CD4-positive, alpha-beta T cell treated with Interferon gamma for 1 hour (primary cell): ENCODE measurements around the gene PRRT2.
"Not testable (repeated sequence)": the region's sequence is repeated elsewhere in the genome, so short reads cannot be mapped to it uniquely, and the experiment has no call there.

Experiments
- DNase-seq: peaks from one replicate; pipeline ENCODE4 v3.0.0-alpha.2; 2020

PRRT2 gene

DNA sequence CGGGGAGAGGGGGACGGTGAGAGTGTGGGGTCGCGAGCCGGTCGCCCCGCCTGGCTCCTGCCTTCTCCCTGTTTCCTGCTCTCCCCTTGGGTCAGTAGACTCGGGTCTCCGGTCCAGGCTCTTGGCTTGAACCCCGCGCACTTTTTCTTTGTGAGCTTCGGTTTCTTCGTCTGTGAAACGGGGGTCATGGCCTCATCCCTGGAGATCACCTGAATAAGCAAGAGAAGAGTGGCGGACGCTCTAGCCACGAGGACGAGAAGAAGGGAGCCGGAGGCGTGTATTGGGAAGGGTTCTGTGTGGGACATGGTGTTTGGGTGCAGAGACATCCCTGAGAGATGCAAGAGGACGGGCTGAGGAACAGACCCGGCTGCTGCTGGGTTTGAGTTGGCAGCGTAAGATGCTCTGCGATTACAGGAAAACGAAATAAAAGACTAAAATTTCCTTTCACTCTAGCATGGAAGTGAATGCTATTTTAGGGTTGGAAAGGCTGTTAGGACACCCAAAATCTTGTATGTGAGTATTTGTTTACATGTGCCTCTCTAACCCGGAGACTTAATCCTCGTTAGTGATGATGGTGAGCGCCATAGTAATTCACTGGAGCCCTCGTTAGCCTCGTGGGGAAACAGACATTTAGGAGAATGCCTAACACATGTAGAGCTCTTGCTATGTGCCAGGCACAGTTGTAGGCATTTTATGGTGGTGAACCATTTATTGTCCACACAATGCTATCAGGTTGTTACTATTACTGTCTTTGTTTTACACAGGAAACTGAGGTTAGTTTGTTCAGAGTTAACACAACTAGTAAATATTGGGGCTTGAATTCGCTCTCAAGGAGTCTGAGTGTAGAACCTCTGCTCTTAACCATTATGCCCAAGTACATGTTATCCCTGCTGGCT is 20.8 kb upstream of the PRRT2 start:
- DNase-seq: no peak

DNA sequence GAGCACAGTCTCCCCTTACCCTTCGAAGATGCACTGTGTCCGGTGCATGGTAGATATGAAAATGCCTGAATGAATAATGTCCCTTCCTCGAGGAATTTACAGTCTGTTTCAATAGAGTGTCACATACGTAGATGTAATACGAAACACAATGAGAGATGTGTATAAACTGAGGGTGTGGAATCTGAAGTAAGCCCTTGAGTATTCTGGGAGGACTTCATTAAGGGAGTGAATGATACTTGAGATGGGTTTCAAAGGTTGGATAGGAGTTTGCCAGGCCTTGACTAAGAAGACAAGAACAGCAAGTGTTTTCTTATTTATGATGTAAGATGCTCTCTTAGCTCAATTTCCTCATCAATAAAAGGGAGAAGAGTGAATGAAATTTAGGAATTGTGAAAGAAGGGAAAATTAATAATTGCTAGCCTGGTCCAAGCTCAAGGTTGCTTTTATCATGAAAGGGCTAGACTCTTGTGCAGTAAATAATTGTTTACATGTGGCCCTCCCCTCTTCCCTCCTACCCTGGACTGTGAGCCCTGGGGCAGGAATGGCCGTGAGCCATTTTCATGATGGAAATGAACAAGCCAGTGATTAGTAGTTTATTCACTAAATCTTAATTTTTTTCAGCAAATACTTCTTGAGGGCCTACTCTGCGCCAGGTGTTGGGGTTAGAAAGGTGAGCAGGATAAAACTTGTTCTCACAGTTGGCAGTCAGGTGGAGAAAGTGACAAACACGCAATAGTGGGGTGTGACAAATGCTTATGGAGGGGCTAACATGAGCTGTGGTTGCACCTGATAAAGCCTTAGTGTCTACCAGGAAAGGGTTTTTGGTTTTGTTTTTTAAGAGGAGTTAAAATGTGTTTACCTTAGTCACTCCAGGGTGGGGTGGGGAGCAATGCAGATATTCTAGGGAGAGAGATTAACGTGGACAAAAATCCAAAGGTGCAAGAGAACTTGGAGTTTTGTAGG is 19.9 kb upstream of the PRRT2 start:
- DNase-seq: no peak

DNA sequence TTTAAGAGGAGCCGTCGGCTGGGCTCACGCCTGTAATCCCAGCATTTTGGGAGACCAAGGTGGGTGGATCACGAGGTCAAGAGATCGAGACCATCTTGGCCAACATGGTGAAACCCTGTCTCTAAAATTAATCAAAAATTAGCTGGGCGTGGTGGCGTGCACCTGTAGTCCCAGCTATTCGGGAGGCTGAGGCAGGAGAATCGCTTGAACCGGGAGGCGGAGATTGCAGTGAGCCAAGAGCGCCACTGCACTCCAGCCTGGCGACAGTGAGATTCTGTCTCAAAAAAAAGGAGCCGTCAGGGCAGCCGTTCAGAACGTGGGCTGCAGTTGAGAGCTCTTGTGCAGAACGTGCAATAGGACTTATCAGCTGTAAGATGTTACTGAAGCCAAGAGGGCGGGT is 18.8 kb upstream of the PRRT2 start:
- not testable (repeated sequence) for DNase-seq

DNA sequence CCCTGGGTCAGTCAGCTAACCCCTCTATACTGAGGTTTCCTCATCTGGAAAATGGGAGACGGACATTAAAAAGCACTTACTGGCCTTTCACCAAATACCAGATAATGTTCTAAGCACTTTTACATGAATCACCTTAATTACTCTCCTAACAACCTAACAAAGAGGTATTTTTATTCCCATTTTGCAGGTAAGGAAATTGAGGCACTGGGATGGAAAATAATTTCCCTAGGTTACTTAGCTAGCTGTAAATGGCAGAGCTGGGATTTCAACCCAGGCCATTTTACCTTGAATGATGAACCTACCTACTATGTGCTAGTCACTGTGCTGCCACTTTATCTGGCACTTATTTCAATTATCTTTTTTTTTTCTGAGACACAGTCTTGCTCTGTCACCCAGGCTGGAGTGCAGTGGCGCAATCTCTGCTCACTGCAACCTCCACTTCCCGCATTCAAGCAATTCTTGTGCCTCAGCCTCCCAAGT is 17.7 kb upstream of the PRRT2 start:
- no peak for DNase-seq

DNA sequence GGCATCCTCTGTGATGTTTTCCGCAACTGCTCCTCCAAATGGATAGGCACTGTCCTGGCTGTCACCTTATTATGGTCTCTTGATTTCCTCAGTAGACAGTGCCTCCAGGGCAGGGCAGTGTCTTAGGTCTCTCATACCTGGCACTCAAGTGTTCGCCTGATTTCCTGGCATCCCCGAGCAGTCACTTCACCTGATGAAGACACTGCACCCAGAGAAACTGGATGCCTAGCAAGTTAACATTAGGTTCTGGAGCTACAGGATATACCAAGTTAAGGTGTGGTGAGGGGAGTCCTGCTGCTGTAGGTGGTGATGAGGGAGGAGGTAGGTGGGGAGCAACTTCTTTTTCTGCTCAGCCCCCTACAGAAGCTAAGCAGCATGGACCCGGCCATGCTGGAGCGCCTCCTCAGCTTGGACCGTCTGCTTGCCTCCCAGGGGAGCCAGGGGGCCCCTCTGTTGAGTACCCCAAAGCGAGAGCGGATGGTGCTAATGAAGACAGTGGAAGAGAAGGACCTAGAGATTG is 9.5 kb upstream of the PRRT2 start:
- no peak for DNase-seq

DNA sequence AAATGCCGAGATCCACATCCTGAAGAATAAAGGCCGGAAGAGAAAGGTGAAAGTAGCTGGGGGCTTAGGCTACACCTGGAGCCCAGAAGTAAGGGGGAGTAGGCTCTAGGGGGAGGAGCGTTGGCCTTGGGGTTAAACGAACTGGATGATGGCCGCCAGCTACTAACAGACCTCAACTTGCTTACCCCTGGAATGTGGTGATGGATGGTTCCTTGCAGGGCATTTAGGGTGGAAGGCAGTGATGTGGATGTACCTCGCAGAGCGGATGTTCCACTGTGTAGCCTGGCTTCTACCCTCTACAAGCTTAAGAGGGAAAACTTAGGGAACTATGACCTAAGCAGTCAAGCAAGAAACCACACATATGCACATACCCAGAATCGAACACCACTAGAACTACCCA is 8.0 kb upstream of the PRRT2 start:
- no peak for DNase-seq

DNA sequence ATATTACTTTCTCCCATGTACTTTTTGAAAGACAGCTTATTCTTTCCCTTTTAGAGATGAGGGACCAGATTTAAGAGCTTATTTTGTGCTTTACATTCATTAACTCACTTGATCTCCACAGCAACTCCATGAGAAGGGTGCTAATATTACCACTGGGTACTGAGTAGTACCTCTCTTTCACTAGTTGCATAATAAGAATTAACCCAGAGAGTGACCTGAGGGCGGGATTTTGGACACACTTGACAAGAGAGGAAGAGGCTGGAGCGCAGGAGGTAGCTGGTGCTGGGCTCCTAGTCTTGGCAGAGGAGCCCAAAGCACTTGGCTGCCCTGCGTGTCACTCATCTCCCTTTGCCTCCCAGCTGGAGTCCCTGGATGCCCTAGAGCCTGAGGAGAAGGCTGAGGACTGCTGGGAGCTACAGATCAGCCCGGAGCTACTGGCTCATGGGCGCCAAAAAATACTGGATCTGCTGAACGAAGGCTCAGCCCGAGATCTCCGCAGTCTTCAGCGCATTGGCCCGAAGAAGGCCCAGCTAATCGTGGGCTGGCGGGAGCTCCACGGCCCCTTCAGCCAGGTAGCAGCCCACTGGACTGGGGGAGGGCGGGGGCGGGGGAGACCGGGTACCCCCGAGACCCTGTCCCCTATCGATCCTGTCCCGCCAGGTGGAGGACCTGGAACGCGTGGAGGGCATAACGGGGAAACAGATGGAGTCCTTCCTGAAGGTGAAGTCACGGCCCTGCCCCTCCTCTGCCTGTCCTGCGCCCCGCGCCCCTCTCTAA is 7.3 kb upstream of the PRRT2 start:
- DNase-seq: no peak

DNA sequence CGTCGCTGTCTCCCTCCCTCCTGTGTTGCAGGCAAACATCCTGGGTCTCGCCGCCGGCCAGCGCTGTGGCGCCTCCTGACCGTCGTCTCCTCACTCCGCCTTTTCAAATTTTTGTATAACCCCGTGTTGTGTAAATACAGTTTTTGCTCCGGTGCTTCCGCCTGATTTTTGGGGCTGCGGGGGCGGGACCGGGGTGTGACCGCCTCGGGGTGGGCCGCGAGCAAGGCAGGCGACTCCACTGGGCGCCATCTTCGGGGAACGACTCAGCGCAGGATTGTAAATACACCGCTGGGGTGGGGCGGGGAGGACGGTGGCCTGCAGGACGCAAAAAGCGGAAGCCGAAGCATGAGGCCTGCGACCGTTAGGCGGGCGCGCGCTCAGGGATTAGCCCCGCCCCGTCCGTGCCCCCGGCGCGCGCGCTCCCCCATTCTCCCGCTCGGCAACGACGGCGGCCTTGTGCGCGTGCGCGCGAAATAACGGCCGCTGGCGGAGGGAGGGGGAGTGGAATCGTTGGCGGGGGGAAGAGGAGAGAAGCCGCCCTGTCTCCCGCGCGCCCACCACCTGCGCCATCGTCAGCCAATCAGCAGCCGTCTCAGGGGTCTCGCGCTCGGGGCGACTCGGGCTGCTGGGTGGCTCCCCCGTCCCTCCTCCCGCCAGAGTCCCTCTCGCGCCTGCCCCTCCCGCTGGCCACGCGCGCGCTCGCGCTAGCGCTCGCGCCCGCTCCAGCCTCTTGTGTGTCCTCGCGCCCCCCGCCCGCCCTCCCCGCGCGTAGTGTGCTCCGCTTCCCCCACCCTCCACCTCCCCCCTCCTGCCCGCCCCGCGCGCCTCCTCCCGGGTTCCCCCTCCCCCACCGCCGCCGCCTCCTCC is 6.5 kb upstream of the PRRT2 start:
- peak; percentile 97 for DNase-seq

DNA sequence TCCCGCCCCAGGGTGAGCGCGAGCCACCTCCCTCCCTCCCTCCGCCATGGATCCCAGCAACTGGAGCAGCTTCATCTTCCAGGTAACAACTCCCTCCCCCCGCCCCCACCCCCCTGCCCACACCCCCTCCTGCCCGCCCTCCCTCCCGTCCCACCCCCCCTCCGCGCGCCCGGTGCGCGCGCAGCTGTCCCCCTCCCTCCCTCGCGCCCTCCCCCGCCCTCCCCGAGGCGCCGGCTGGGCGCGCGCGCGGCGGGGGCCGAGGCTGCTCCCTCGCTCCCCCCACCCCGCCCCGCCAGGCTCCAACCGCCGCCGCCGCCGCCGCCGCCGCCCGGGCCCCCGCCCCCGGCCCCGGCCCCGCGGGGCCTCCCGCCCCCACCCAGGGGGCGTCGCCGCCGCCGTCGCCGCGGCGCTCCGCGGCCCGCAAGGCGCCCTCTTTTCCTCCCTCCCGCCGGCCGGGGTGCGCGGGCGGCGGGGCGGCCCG is 5.9 kb upstream of the PRRT2 start, which contains the start of gene MAZ:
TSS of gene MAZ (plus strand) at position 431 of the 481 bp plus-strand sequence. CDS start 173 bp downstream, outside the sequence.
- no peak for DNase-seq

DNA sequence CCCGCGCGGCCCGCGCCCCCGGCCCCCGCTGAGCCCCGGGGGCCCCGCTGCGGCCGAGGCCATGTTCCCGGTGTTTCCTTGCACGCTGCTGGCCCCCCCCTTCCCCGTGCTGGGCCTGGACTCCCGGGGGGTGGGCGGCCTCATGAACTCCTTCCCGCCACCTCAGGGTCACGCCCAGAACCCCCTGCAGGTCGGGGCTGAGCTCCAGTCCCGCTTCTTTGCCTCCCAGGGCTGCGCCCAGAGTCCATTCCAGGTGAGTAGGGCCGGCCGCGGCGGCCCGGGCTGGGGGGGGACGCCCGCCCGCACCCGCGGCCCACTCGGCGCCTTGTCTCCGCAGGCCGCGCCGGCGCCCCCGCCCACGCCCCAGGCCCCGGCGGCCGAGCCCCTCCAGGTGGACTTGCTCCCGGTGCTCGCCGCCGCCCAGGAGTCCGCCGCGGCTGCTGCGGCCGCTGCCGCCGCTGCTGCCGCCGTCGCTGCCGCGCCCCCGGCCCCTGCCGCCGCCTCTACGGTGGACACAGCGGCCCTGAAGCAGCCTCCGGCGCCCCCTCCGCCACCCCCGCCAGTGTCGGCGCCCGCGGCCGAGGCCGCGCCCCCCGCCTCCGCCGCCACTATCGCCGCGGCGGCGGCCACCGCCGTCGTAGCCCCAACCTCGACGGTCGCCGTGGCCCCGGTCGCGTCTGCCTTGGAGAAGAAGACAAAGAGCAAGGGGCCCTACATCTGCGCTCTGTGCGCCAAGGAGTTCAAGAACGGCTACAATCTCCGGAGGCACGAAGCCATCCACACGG is 5.2 kb upstream of the PRRT2 start:
- DNase-seq: peak; percentile 33

DNA sequence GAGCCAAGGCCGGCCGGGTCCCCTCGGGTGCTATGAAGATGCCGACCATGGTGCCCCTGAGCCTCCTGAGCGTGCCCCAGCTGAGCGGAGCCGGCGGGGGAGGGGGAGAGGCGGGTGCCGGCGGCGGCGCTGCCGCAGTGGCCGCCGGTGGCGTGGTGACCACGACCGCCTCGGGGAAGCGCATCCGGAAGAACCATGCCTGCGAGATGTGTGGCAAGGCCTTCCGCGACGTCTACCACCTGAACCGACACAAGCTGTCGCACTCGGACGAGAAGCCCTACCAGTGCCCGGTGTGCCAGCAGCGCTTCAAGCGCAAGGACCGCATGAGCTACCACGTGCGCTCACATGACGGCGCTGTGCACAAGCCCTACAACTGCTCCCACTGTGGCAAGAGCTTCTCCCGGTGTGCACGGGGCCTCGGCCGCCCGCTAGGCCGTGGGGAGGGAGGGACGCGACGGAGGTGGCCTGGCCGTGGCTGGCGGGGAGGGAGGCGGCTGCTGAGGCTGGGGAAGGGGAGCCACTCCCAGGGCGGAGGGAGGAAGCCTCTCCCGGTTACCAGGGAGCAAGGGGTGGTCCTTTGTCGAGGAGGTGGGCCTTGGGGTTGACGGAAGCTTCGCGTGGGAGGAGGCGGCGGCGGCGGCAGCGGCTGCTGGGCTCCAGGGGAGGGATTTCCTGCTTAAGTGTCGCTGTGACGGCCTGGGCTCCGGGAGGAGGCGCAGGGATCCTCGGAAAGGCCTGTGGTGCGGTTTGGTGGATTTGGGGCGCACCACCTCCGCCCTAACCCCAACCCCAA is 4.4 kb upstream of the PRRT2 start:
- peak; percentile 91 for DNase-seq

DNA sequence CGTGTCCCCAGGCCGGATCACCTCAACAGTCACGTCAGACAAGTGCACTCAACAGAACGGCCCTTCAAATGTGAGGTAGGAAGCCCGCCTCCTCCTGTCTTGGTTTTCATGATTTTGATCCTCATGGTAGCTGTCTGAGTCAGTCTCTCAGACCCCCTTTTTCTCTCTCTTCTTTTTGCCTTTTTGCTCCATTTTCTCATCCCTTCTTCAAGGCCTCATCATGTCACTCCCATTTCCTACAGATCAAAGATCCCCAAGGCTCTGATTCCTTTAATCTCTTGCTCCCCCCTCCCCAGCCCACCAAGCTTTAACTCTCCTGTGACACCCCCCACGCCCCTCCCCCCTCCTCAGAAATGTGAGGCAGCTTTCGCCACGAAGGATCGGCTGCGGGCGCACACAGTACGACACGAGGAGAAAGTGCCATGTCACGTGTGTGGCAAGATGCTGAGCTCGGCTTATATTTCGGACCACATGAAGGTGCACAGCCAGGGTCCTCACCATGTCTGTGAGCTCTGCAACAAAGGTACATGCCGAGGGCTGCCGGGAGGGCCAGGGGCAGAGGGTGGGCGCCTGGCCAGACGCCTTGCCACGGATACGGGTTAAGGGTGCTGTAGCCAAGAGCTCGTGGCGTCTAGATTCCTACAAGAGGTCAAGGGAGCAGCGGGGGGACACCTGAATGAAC is 3.6 kb upstream of the PRRT2 start:
- DNase-seq: peak; percentile 18

DNA sequence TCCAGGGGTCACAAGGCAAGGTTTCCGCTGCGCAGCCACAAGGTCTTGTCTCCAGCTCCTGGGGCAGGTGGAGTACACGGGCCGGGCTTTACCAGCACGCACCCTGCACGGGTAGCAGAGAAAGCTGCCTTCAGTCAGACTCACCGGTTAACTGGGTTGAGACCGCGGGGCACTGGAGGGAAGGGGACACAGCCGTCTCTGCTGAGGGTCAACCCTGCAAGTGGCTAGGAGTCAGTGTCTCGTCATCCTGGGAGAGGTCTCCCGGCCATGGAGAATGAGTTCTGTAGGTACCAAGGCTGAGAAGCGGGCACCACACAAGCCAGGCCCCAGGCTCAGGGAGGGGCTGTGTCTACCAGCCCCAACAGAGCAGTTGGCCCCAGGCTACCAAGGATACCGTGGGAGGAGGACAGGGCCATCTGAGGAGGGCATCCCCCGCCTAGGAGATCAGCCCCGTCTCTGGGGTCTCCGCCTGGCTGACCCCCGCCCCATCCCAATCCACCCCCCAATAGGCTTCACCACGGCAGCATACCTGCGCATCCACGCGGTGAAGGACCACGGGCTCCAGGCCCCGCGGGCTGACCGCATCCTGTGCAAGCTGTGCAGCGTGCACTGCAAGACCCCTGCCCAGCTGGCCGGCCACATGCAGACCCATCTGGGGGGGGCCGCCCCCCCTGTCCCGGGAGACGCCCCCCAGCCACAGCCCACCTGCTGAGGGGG is 2.8 kb upstream of the PRRT2 start:
- DNase-seq: no peak

DNA sequence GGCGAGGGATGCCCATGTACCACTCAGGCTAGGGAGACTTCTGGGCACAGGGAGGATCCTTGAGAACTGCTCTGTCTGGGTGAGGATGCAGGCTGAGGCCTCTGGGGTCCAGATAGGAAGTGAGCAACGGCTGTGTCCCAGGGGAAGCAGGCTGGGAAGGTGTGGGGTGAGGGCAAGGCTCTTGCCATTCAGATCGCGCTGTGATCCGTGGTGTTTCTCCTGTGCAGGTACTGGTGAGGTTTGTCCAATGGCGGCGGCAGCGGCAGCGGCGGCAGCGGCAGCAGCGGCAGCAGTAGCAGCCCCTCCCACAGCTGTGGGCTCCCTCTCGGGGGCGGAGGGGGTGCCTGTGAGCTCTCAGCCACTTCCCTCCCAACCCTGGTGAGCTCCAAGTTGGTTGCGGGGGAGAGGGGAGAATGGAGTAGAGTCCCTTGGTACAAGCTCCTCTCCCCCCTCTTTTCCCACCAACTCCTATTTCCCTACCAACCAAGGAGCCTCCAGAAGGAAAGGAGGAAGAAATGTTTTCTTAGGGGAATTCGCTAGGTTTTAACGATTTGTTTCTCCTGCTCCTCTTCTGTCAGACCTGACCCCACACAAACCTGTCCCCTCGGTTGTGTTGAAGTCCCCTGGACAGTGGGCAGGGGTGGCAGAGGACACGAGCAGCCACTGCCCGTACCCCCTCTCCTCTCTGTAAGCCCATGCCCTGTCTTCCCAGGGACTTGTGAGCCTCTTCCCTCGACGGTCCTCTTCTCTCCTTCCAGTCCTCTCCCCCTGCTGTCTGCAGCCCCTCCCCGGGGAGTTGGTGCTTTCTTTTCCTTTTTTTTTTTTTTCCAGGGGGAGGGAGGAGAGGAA is 1.9 kb upstream of the PRRT2 start:
- peak; percentile 42 for DNase-seq

DNA sequence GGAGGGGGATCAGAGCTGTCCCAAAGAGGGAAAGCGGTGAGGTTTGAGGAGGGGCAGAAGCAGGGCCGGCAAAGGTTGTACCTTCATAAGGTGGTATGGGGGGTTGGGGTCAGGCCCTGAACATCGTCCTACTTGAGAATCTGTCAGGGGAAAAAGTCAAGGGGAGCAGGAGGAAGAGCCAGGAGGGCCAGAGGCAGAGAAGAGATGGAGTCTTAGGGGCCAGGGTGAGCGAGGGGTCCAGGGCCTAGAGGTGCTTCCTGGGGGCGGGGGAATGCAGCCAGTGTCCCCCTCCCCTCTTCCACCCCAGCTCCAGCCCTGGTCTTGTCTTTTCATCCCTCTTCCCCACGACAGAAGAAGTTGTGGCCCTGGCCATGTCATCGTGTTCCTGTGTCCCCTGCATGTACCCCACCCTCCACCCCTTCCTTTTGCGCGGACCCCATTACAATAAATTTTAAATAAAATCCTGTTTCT is 1.3 kb upstream of the PRRT2 start:
- DNase-seq: no peak

DNA sequence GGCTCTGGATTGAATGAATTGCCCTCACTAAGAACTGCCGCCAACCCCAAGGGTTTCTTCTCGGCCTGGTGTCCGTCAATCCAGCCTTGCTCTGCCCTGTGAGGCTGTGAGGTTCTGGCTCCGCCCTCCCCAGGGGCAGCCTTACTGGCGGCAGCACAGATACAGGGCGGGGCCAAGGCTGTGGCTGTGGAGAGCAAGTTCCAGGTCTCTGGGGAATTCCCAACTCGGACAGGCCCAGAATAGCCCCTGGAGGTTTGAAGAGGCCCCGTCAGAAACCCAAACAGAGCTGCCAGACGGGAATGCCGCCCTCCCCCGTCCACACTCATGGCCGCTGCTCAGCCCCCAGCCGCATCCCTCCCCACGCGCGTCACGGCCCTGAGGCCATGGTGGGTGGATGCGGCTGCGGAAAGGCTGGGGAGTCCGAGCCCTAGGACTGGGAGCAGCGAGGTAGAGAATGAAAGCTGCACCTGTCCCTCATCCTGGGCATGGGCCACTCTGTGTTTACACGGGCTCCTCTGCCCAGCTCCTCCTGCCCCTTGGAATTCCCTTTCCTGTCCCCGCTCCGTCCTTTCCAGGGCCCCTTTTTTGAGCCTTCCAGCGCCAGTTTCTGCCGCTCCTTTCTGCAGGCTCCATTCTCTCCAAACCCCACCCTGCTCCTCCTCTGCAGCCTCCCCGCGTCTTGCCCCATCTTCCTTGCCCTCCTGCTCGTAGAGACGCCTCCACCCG is 660 bp upstream of the PRRT2 start:
- peak; percentile 86 for DNase-seq
